NCI-H1105 treated with DMSO at 0.1 percent for 48 hours (cell line): ENCODE results near the gene ZNF790.
A peak's percentile ranks its signal among the peaks of the same experiment; 100 is the strongest.

ENCODE experiments used
- DNase-seq: peaks from one replicate; lab custom pipeline; 2025; lab: John Stamatoyannopoulos, UW

Gene ZNF790

GRCh38 chr19:36837906-36838783, at the start of gene ZNF790:
Gene ZNF790 (minus strand): TSS chr19:36838387. CDS start chr19:36825619, 12,768 bp downstream.
- peak; percentile 87 for DNase-seq

DNA sequence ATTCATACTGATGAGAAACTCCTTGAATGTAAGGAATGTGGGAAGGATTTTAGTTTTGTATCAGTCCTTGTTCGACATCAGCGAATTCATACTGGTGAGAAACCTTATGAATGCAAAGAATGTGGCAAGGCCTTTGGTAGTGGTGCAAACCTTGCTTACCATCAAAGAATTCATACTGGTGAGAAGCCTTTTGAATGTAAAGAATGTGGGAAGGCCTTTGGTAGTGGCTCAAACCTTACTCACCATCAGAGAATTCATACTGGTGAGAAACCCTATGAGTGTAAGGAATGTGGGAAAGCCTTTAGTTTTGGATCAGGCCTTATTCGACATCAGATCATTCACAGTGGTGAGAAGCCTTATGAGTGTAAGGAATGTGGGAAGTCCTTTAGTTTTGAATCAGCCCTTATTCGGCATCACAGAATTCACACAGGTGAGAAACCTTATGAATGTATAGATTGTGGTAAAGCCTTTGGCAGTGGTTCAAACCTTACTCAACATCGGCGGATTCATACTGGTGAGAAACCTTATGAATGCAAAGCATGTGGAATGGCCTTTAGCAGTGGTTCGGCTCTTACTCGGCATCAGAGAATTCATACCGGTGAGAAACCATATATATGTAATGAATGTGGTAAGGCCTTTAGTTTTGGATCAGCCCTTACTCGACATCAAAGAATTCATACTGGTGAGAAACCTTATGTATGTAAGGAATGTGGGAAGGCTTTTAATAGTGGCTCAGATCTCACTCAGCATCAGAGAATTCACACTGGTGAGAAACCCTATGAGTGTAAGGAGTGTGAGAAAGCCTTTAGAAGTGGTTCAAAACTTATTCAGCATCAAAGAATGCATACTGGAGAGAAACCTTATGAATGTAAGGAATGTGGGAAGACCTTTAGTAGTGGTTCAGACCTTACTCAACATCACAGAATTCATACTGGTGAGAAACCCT, 39.1 kb upstream of the ZNF790 start:
- DNase-seq: no peak

DNA sequence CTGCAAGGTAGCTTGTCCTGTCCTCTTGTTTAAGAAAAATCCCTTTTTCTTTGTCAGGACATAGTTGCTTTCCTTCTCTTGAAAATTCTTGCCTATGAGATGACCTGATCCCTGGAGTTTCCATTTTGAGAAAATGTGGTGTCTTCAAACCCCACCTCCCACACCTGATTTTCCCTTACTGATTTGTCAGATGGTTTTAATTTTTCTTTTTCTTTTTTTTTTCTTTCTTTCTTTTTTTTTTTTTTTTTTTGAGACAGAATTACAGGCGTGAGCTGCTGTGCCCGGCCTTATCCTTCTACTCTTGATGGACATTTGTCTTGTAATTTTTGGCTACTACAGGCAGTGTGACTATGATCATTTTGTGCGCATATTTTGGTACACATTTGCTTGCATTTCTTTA, 13.7 kb upstream of the ZNF790 start:
- no peak for DNase-seq

DNA sequence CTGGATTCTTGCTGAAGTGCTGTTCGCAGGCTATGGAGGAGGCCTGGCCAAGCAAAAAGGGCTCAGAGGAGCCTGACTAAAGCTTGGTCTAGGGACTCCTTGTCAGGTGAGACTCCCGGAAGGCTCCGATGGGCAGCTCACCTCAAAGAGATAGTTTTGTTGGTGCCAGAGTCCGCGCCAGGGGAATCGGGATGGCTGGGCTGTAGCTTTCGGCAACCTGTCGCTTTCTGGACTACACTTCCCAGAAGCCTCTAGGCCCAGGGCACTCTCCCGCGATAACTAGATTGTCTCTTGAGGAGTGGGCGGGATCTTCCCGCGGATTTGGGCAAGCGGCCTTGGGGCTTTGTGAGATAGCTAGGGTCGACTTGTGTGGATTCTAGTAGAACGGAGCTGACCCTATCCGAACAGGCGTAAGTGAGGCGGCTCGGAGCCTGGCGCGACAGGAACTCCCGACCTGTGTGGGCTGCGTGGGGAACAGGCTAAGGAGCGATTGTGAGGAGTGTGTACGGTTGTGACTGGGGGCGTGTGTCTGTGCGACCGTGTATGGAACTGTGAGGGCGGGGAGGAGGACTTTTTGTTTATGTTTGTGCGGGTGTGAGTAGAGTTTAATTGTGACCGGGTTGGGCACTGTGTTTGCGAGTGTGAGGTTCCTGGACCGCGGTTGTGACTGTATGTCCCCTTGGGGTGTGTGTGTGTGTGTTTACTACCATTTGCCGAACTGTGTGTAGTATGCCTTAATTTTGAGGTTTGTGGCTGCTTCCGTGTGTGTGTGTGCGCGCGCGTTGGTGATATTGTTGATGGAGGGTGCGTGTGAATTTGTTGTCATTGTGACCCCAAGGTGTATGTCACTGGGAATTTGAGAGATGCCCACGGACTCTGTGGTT, 12.6 kb upstream of the ZNF790 start, which contains the start of gene ZNF345:
Gene ZNF345, plus strand, starts transcription at position 318 of the 884 bp plus-strand sequence. CDS start 25,955 bp downstream, outside the sequence.
- peak; percentile 96 for DNase-seq

DNA sequence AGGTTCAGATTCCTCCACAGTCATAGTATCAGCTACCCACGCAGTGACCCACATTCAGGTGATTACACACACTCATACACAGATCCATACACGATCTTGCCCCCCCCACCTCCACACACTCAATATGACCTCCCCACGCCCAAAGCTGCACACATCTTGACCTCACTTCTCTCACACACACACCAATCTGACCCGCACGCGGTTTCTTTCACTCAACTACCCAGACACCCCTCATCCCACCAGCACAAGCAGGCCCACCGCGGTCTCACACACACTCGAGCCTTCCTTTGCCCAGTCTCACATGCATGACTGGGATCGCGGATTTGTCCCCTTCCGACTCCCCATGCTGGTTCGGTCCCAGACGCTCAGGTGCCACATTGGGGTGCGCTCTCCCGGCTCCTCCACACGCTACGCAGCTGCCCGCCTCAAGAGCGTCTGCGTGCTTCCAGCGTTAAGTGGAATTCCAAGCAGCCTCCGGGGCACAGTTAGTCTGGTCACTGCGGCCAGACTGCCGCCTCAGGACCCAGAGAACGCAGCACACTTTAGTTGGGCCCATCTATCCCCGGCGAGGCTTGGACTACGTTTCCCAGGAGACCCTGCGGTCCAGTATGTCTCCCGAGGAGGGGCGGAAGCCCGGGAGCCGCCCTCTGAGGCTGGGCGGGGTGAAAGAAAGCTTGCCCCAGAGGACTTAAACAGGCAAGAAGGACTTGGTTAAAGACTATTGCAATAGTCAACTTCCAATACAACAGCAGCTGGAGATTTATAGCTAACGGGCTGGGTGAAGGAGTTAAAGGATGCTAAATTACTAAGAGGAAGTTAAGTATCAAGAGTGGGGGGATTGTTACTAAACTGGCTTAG, 11.7 kb upstream of the ZNF790 start:
- DNase-seq: peak; percentile 81

GRCh38 chr19:36847968-36848367, 9.8 kb upstream of the ZNF790 start:
- DNase-seq: no peak

GRCh38 chr19:36838784-36839324, 667 bp upstream of the ZNF790 start:
- no peak for DNase-seq

DNA sequence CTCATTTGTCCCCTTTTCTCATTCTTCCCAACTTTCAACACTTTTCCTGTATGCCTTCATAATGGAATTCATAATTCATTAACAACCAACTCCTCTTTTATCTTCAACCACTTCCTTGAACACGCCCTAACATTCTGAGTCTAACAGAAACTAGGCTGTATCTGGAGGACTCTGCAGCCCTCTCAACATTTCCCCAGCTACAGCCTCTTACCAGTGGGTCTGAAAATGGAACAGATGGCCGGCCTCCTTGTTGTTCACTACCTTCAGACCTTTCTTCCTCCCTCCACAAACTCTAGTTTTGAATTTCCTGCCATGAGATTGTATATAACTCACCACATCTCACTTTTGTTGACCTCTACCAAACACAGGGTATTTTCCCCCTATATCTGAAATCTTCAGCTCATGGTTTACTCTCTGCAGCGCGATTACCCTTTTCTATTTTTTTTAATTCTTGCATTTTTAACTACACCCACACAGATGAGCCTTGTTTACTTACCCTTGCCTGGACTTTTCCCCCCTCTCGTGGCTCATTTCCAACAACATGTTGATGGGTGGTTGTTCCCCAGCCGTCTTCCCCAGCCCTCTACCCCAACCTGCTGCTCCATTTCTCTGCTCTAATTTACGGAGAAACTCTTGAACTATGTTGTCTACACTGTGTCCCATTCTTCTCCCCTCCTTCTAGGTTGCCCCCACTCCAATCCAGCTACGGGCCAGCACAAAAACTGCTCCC, 846 bp downstream of the ZNF790 start:
- DNase-seq: peak; percentile 9

GRCh38 chr19:36833430-36833829, 4.8 kb downstream of the ZNF790 start:
- no peak for DNase-seq

GRCh38 chr19:36821758-36822157, 16.4 kb downstream of the ZNF790 start:
- DNase-seq: no peak

DNA sequence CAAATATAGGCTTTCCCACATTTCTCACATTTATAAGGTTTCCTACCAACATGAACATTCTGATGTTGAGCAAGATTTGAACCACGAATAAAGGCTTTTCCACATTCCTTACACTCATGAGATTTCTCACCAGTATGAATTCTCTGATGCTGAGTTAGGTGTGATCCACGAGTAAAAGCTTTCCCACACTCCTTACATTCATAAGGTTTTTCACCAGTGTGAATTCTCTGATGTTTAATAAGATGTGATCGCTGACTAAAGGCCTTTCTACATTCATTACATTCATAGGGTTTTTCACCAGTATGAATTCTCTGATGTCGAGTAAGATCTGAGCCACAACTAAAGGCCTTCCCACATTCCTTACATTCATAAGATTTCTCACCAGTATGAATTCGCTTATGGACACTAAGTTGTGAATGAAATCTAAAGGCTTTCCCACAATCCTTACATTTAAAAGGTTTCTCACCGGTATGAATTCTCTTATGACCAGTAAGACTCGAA, 19.0 kb downstream of the ZNF790 start:
- DNase-seq: no peak

GRCh38 chr19:36807029-36807428, 31.2 kb downstream of the ZNF790 start:
- no peak for DNase-seq

DNA sequence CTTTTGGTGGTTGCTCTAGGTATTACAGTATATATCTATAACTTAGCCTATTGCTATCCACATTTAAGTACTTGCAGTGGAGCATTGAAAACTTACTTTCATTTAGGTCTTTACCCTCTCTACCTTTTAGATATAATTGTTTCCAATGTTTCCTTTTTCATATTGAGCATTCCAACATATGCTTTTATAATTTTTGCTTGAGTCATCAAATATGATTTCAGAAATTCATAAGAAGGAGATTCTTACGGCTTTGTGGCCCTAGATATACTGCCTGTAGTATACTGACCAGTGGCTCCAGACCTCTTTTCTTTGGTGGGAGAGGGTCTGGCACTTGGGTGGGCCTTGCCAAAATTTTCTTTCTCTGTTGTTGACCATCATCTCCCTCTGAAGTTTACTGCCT, 32.8 kb downstream of the ZNF790 start:
- no peak for DNase-seq

DNA sequence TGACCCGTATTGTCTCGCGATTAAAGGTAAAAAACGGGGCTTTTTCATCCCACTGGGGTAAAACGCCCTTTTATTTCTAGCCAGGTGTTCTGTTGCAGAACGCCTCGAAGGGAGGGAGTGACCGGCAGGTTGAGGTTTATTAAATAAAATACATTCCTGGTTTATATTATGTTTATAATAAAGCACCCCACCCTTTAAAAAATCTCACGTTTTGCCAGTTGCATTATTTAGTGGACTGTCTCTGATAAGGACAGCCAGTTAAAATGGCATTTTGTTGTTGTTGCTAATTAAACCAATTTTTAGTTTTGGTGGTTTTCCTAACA, 40.4 kb downstream of the ZNF790 start:
- no peak for DNase-seq

GRCh38 chr19:36796714-36796992, 41.5 kb downstream of the ZNF790 start:
- no peak for DNase-seq

DNA sequence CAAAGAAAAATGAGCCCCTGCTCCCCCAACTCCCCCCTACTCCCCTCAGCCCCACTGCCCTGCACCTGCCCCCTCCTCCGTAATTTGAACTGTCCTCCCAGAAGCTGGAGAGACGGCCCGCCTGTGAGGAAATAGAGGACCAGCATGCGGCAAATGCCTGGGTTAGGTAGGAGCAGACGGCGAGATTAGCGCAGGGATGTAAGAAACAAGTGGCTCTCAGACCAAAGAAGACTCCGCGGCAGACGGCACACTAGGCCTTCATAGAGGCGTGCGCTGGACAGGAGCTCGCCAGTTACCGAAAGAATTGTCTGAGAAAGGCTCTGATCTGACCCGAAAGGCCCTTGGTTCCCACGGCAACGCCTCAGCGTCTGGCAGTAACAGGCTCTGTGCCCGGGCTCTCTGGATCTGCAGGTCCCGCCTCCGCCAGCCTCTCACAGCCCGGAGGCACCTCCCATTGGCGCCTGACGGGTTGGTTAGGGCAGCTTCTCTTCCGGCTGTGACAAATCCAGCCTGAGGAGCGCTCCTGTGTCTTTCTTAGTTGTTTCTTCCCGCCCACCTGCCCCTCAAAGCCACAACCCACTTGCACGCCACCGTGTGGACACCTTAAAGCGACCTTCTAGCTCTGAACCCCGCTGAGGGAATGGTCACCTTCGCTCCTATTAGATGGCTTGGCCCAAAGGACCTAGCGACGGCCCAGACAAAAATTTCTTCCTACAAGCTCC, 46.6 kb downstream of the ZNF790 start:
- peak; percentile 8 for DNase-seq

DNA sequence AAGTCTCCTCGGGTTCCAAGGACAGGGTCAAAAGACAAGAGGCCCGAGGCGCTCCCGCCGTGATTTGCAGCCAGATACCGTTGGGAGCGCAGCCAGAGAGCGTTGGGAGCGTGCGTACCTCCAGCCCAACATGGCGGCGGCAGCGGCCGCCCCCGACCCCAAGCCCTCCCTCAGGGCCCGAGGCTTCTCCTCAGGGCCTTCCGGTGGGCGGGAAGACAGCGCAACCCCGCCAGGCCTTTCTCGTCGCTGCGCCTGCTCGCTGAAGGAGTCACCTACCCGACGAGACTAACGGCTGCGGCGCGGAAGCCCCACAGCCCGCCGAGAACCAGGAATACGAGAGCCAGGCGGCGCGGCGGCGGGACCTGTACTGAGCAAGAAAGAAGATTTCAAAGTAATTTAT, 62.4 kb downstream of the ZNF790 start:
- DNase-seq: no peak

DNA sequence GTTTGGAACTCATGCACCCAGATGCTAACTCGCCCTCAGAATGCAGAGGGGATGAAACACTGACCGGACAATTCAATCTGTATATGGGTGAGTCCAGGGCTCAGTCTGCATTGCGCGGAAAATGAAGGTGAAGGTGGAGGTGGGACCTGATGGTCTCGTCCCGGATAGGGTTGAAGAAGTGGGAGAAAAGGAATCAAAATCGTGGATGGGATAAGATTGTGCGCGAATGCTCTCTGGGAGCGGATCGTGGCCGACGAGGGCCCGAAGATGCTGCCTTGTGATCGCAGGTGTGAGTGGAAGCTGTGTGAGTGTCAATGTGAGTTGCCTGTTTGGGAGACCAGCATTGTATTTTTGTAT, 65.0 kb downstream of the ZNF790 start:
- no peak for DNase-seq
